ENCODE data around the gene RRP1B. TPM values are rescaled to one million over a fixed set of nuclear protein-coding genes. Genes with fewer than 3 reads are reported as not detected.

RRP1B gene
- total RNA-seq, 4 donors from 2014 or later = 13.3 to 23.4 (median 22.5) TPM

DNA sequence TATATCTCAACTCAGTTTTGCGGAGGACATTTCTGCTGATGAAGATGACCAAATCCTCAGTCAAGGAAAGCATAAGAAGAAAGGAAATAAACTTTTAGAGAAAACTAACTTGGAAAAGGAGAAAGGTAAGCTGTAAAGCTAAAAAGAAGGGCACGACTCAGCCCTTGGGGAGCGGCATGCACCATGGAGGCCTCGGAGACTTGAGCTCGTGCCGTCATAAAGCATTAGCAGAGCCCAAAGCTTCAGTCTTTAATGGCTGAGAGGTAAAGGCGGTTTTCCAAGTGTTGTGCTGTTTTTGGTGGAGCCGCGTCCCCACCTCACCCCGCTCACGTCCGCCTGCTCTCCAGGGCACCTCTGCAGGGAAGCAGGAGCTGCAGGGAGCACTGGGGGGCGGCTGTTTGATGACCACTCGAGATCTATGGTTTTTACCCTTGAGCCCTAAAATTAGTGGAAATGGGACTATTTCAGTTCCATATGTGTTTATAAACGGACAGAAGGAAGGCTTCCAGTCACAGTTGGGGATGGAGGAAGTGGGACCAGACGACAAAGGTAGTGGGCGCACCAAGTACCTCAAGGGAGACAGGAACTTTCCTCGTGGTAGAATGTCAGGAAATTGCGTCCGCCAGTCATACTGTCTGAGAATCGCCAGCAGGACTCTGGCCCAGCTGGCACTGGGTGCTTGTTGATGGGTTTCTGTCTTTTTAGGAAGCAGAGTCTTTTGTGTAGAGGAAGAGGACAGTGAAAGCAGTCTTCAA is 27.6 kb downstream of the RRP1B start:
- intact Hi-C loops (cut with DNase I) = no loop called here
- Histone ChIP-seq H3K36me3 (peaks cover 30 to 100% (median 53%) of the 10 kb centered on the region in 3 donors), H3K27me3 (no peaks in the 10 kb centered on the region), H3K4me1 (no peaks in the 10 kb centered on the region), H3K4me3 (no peak overlapping the region), H3K9me3 (no peaks in the 10 kb centered on the region), H3K27ac (no peak overlapping the region)
- TF ChIP-seq POLR2A (IDR thresholded peaks at IDR 0.05) = no peak
- TF ChIP-seq, protein P1, sequence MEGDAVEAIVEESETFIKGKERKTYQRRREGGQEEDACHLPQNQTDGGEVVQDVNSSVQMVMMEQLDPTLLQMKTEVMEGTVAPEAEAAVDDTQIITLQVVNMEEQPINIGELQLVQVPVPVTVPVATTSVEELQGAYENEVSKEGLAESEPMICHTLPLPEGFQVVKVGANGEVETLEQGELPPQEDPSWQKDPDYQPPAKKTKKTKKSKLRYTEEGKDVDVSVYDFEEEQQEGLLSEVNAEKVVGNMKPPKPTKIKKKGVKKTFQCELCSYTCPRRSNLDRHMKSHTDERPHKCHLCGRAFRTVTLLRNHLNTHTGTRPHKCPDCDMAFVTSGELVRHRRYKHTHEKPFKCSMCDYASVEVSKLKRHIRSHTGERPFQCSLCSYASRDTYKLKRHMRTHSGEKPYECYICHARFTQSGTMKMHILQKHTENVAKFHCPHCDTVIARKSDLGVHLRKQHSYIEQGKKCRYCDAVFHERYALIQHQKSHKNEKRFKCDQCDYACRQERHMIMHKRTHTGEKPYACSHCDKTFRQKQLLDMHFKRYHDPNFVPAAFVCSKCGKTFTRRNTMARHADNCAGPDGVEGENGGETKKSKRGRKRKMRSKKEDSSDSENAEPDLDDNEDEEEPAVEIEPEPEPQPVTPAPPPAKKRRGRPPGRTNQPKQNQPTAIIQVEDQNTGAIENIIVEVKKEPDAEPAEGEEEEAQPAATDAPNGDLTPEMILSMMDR (IDR thresholded peaks at IDR 0.05) = no peak
- no peak for DNase-seq
- WGBS, 2 donors = 88 to 94% methylated on average over 20 to 21 of the region's 21 CpGs

DNA sequence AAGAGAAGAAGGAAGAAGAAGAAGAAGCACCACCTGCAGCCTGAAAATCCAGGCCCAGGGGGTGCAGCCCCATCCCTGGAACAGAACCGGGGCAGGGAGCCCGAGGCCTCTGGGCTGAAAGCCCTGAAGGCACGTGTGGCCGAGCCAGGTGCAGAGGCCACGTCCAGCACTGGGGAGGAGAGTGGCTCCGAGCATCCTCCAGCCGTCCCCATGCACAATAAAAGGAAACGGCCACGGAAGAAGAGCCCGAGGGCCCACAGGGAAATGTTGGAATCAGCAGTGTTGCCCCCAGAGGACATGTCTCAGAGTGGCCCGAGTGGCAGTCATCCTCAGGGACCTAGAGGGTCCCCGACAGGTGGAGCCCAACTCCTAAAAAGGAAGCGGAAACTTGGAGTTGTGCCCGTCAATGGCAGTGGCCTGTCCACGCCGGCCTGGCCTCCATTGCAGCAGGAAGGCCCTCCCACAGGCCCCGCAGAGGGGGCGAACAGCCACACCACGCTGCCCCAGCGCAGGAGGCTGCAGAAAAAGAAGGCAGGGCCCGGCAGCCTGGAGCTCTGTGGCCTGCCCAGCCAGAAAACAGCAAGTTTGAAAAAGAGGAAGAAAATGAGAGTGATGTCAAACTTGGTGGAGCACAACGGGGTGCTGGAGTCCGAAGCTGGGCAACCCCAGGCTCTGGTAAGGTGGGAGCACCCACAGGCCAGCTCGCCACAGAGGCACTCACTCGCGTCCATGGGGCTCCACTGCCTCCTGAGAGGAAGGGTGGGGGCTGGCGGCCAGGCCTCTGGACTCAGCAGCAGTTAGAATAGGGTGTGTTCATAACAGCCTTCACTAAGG is 28.4 kb downstream of the RRP1B start:
- 85 to 97% methylated on average over 13 to 21 of the region's 27 CpGs for WGBS, 2 donors
- no peak for TF ChIP-seq POLR2A (IDR thresholded peaks at IDR 0.05)
- TF ChIP-seq, protein P1 (IDR thresholded peaks at IDR 0.05) = no peak
- H3K27me3 ChIP-seq = no peaks in the 10 kb centered on the region
- intact Hi-C loops (cut with DNase I) = no loop called here
- peak overlapping the region in 1 of 4 donors; percentile 22 for H3K27ac ChIP-seq
- no peak overlapping the region for H3K4me3 ChIP-seq
- H3K9me3 ChIP-seq = no peaks in the 10 kb centered on the region
- no peaks in the 10 kb centered on the region for H3K4me1 ChIP-seq
- no peak for DNase-seq
- H3K36me3 ChIP-seq = peaks cover 30 to 100% (median 53%) of the 10 kb centered on the region in 3 donors

DNA sequence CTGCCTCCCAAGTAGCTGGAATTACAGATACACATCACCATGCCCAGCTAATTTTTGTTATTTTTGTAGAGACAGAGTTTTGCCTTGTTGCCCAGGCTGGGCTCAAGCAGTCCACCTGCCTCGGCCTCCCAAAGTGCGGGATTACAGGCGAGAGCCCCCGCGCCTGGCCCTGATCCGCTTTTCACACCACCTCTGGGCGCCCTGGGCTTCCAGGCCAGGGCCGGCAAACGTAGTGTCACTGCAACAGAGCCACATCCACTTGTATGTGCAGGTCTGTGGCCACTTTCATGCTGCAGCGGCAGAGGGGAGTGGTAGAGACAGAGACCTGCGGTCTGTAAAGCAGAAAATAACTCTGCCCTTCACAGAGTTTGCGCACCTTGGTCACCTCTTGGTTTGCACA is 29.5 kb downstream of the RRP1B start:
- Histone ChIP-seq H3K27me3 (no peaks in the 10 kb centered on the region), H3K9me3 (no peaks in the 10 kb centered on the region), H3K4me3 (no peak overlapping the region), H3K27ac (no peak overlapping the region), H3K36me3 (peaks cover 30 to 100% (median 54%) of the 10 kb centered on the region in 3 donors), H3K4me1 (no peaks in the 10 kb centered on the region)
- intact Hi-C loops (cut with DNase I) = no loop called here
- 94 to 98% methylated on average over 6 to 10 of the region's 12 CpGs for WGBS, 2 donors
- TF ChIP-seq POLR2A (IDR thresholded peaks at IDR 0.05) = no peak
- TF ChIP-seq, protein P1 (IDR thresholded peaks at IDR 0.05) = no peak
- DNase-seq = no peak

DNA sequence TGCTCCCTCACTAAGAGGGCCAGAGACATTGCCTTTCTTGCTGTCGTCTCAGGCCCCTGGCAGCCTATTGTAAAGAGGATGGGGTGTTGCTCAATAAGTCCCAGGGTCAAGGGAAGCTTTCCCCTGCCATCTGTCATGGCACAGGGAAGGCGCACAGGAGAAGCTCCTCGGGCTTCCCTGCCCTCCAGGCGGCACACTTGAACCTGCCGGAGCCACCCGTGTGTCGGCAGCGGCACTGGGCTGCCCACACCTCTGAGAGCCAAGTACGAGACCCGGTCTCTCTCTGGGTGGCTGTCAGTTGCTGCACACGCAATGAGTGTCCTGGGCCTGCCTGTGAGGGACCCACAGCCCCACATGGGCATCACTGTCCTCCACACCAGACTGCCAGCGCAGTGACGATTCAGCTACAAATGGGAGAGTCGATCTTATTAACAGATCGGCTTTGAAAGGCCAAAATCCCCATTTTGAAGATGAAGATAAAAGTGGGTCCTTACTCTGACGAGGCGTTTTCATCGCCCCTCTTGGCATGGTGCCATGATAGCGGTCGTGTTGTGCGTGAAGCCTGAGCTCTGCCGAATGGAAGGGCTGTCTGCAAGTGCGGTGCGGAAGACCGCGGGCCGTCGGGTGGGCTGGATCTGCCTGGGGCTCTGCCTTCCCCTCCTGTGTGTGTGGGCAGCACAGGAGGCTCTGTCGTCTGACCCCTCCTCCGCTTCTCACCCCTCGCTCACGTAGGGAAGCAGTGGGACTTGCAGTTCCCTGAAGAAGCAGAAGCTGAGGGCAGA is 30.4 kb downstream of the RRP1B start:
- TF ChIP-seq POLR2A (IDR thresholded peaks at IDR 0.05) = no peak
- TF ChIP-seq, protein P1 (IDR thresholded peaks at IDR 0.05) = no peak
- Histone ChIP-seq H3K9me3 (no peaks in the 10 kb centered on the region), H3K36me3 (peaks cover 30 to 100% (median 55%) of the 10 kb centered on the region in 3 donors), H3K27me3 (no peaks in the 10 kb centered on the region), H3K4me1 (no peaks in the 10 kb centered on the region), H3K4me3 (no peak overlapping the region), H3K27ac (no peak overlapping the region)
- intact Hi-C loops (cut with DNase I) = no loop called here
- 88 to 96% methylated on average over 15 to 20 of the region's 32 CpGs for WGBS, 2 donors
- no peak for DNase-seq

Data from esophagus squamous epithelium (tissue), 5 donors.